OCI-LY7 (cell line): ENCODE data around the gene KDM1B. TPM values are rescaled to one million over a fixed set of nuclear protein-coding genes. Genes with fewer than 3 reads are reported as not detected.

Experiments
- BruUV-seq: library from RNA; stranded (reverse); fragments of 400-500 nt; replicated peaks from 2 replicates; lab custom pipeline; 2021; lab: Mats Ljungman, UMichigan
- CTCF ChIA-PET: fragments of 300-600 bp; sonication (Branson Sonifier 250); formaldehyde crosslinking; loops from one replicate; lab custom pipeline; 2022; ENCODE audit warnings: antibody characterized with exemption; ENCODE audit not compliant: unreplicated experiment; lab: Charles Lee
- POLR2A ChIA-PET: fragments of 300-600 bp; sonication (Branson Sonifier 250); formaldehyde crosslinking; loops from one replicate; lab custom pipeline; 2022; ENCODE audit warnings: antibody characterized with exemption; lab: Charles Lee
- DNase-seq: peaks from one replicate; pipeline ENCODE4 v3.0.0-alpha.2; 2015; ENCODE audit warnings: low spot score
- H2AFZ ChIP-seq: fragments of 200-600 bp; sonication (generic), shearing (Covaris generic); 2 replicates; pipeline ENCODE4 v1.6.1; 2014; ENCODE audit warnings: mild to moderate bottlenecking, antibody characterized with exemption, low read length, moderate library complexity
- H3K27ac ChIP-seq: fragments of 200-600 bp; sonication (generic); 2 replicates; pipeline ENCODE4 v1.5.1; 2014; ENCODE audit warnings: mixed run types, low read depth, mild to moderate bottlenecking, moderate library complexity, low read length, inconsistent platforms; ENCODE audit not compliant: poor library complexity, severe bottlenecking
- H3K36me3 ChIP-seq: fragments of 200-600 bp; sonication (generic); 2 replicates; pipeline ENCODE4 v1.6.1; 2014; ENCODE audit warnings: mild to moderate bottlenecking, antibody characterized with exemption, low read length, moderate library complexity, mixed read lengths; ENCODE audit not compliant: insufficient read depth
- H3K4me1 ChIP-seq: fragments of 200-600 bp; sonication (generic); 2 replicates; pipeline ENCODE4 v1.5.1; 2014; ENCODE audit warnings: mild to moderate bottlenecking, low read length; ENCODE audit not compliant: insufficient read depth, poor library complexity, severe bottlenecking
- H3K4me2 ChIP-seq: fragments of 200-600 bp; sonication (generic); 2 replicates; pipeline ENCODE4 v1.6.1; 2014; ENCODE audit warnings: mild to moderate bottlenecking, low read length
- H3K4me3 ChIP-seq: fragments of 200-600 bp; sonication (generic); 2 replicates; pipeline ENCODE4 v1.5.1; 2014; ENCODE audit warnings: mild to moderate bottlenecking, low read depth, low read length; ENCODE audit not compliant: poor library complexity, severe bottlenecking
- H3K79me2 ChIP-seq: fragments of 200-600 bp; sonication (generic); 2 replicates; pipeline ENCODE4 v1.6.1; 2016; ENCODE audit warnings: low read depth, mild to moderate bottlenecking, low read length, moderate library complexity, mixed read lengths; ENCODE audit not compliant: insufficient read depth
- H3K9me2 ChIP-seq: fragments of 200-600 bp; sonication (generic); 2 replicates; pipeline ENCODE4 v1.6.1; 2016; ENCODE audit warnings: mild to moderate bottlenecking, low read length, mixed read lengths; ENCODE audit not compliant: insufficient read depth
- H3K9me3 ChIP-seq: fragments of 200-600 bp; sonication (generic); 2 replicates; pipeline ENCODE4 v1.6.1; 2014; ENCODE audit warnings: mild to moderate bottlenecking, mixed run types, low read length, mixed read lengths
- H4K20me1 ChIP-seq: fragments of 200-600 bp; sonication (generic); 2 replicates; pipeline ENCODE4 v1.6.1; 2014; ENCODE audit warnings: mild to moderate bottlenecking, antibody characterized with exemption, low read length, moderate library complexity, mixed read lengths; ENCODE audit not compliant: insufficient read depth
- EZH2phosphoT487 ChIP-seq: fragments of 200-600 bp; sonication (generic); IDR thresholded peaks from 2 replicates; pipeline ENCODE4 v1.6.1; 2018; ENCODE audit warnings: low read depth, borderline replicate concordance, mild to moderate bottlenecking, mixed run types, antibody characterized with exemption, low read length, moderate library complexity, mixed read lengths
- intact Hi-C: fragments of 100-400 bp; cut with micrococcal nuclease; formaldehyde crosslinking; loops from one replicate; pipeline ENCODE4 v1.10.0; 2022; ENCODE audit not compliant: unreplicated experiment
- total RNA-seq, 2 experiments: library from RNA; depleted of rRNA in 1 of 2; stranded (reverse); fragments of >200 nt in 1 of 2; shearing (Covaris generic) in 1 of 2; gene quantifications; 2 replicates each; pipeline ENCODE4 v1.2.3, GENCODE V29; 2014 to 2022
- TF ChIP-seq, protein P1 (sequence below): fragments of 200-600 bp; sonication (generic); conservative IDR thresholded peaks from 2 replicates; pipeline ENCODE4 v1.5.1; 2014; ENCODE audit warnings: mild to moderate bottlenecking, antibody characterized with exemption, low read length, moderate library complexity, mixed read lengths

KDM1B gene
- total RNA-seq, 2 experiments from 2014 or later = 37.6 to 56.4 TPM

- H3K79me2 ChIP-seq = peaks cover 83% of the 10 kb centered on the region
- H3K4me1 ChIP-seq = peaks cover 41% of the 10 kb centered on the region
- DNase-seq = peak; percentile 59
- ChIA-PET CTCF (interaction anchor here (1.1 kb wide), 1 partner anchor 19 kb away, joined by 4 read pairs; no protein-coding TSS in a partner anchor), POLR2A (interaction anchor here (0.6 to 1.5 kb wide), 4 partner anchors 10 to 100 kb away, joined by 3 to 6 read pairs (median 5); no protein-coding TSS in a partner anchor)
- H2AFZ ChIP-seq = no peak overlapping the region
- peak overlapping the region; percentile 91 for H3K27ac ChIP-seq
- no peaks in the 10 kb centered on the region for H3K9me2 ChIP-seq
- H3K4me3 ChIP-seq = peak overlapping the region; percentile 90
- no TSS peak for BruUV-seq
- H3K9me3 ChIP-seq = peaks cover 5% of the 10 kb centered on the region
- H3K4me2 ChIP-seq = peak overlapping the region; percentile 96
- intact Hi-C loops = no loop called here
- peaks cover 84% of the 10 kb centered on the region for H3K36me3 ChIP-seq
- TF ChIP-seq, protein P1, sequence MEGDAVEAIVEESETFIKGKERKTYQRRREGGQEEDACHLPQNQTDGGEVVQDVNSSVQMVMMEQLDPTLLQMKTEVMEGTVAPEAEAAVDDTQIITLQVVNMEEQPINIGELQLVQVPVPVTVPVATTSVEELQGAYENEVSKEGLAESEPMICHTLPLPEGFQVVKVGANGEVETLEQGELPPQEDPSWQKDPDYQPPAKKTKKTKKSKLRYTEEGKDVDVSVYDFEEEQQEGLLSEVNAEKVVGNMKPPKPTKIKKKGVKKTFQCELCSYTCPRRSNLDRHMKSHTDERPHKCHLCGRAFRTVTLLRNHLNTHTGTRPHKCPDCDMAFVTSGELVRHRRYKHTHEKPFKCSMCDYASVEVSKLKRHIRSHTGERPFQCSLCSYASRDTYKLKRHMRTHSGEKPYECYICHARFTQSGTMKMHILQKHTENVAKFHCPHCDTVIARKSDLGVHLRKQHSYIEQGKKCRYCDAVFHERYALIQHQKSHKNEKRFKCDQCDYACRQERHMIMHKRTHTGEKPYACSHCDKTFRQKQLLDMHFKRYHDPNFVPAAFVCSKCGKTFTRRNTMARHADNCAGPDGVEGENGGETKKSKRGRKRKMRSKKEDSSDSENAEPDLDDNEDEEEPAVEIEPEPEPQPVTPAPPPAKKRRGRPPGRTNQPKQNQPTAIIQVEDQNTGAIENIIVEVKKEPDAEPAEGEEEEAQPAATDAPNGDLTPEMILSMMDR = peak; percentile 35
- no peak for TF ChIP-seq EZH2phosphoT487
- H4K20me1 ChIP-seq = peaks cover 46% of the 10 kb centered on the region
Measured at GRCh38 chr6:18260448-18261106, 105.4 kb downstream of the KDM1B start.

- no peaks in the 10 kb centered on the region for H3K9me2 ChIP-seq
- peaks cover 81% of the 10 kb centered on the region for H3K36me3 ChIP-seq
- intact Hi-C loops = loop anchor here (2.0 kb wide), 1 partner anchor 131 kb away; no protein-coding TSS in a partner anchor
- TF ChIP-seq, protein P1 = no peak
- TF ChIP-seq EZH2phosphoT487 = no peak
- H3K4me1 ChIP-seq = peaks cover 41% of the 10 kb centered on the region
- DNase-seq = no peak
- no TSS peak for BruUV-seq
- ChIA-PET CTCF (no interaction called here), POLR2A (interaction anchor here (0.7 kb wide), 1 partner anchor 135 kb away, joined by 3 read pairs; no protein-coding TSS in a partner anchor)
- no peak overlapping the region for H2AFZ ChIP-seq
- H4K20me1 ChIP-seq = peaks cover 43% of the 10 kb centered on the region
- peaks cover 72% of the 10 kb centered on the region for H3K79me2 ChIP-seq
- H3K4me3 ChIP-seq = peak overlapping the region; percentile 90
- H3K27ac ChIP-seq = peak overlapping the region; percentile 91
- H3K9me3 ChIP-seq = peaks cover 12% of the 10 kb centered on the region
- H3K4me2 ChIP-seq = peak overlapping the region; percentile 96
Measured at GRCh38 chr6:18261877-18262276, 106.7 kb downstream of the KDM1B start.
